ENCODE results near the gene PARD3B. TPM values are rescaled to one million over a fixed set of nuclear protein-coding genes. Genes with fewer than 3 reads are reported as not detected.

Gene PARD3B
- total RNA-seq, 4 donors from 2014 or later = 21.8 to 85.6 (median 36.1) TPM

GRCh38 chr2:204655101-204655500, 109.8 kb downstream of the PARD3B start:
- no peaks in the 10 kb centered on the region for H3K36me3 ChIP-seq
- intact Hi-C loops (cut with DNase I; ENCODE audit: low total_unique reads) = no loop called here

GRCh38 chr2:204655626-204656025, 110.4 kb downstream of the PARD3B start:
- H3K27me3 ChIP-seq = no peaks in the 10 kb centered on the region
- intact Hi-C loops (cut with DNase I; ENCODE audit: low total_unique reads) = no loop called here
- no peaks in the 10 kb centered on the region for H3K4me1 ChIP-seq
- H3K4me3 ChIP-seq = no peak overlapping the region
- no peak for TF ChIP-seq CTCF (IDR thresholded peaks at IDR 0.05)
- no peak for TF ChIP-seq POLR2A (IDR thresholded peaks at IDR 0.05)
- H3K9me3 ChIP-seq = no peaks in the 10 kb centered on the region
- no peak for DNase-seq
- no peak overlapping the region for H3K27ac ChIP-seq
- H3K36me3 ChIP-seq = no peaks in the 10 kb centered on the region

More at GRCh38 chr2:204655101-204655500, 109.8 kb downstream of the PARD3B start:
- H3K4me3 ChIP-seq = no peak overlapping the region
- no peak overlapping the region for H3K27ac ChIP-seq
- no peak for DNase-seq
- TF ChIP-seq POLR2A (IDR thresholded peaks at IDR 0.05) (no peak), CTCF (IDR thresholded peaks at IDR 0.05) (no peak)
- H3K4me1 ChIP-seq = no peaks in the 10 kb centered on the region
- no peaks in the 10 kb centered on the region for H3K27me3 ChIP-seq
- H3K9me3 ChIP-seq = no peaks in the 10 kb centered on the region

- Histone ChIP-seq H3K27ac (no peak overlapping the region), H3K9me3 (no peaks in the 10 kb centered on the region), H3K4me3 (no peak overlapping the region), H3K36me3 (no peaks in the 10 kb centered on the region), H3K4me1 (no peaks in the 10 kb centered on the region), H3K27me3 (no peaks in the 10 kb centered on the region)
- intact Hi-C loops (cut with DNase I; ENCODE audit: low total_unique reads) = no loop called here
- TF ChIP-seq CTCF (IDR thresholded peaks at IDR 0.05) = no peak
- no peak for TF ChIP-seq POLR2A (IDR thresholded peaks at IDR 0.05)
- no peak for DNase-seq
These were observed 111.7 kb downstream of the PARD3B start for GRCh38 chr2:204657024-204657423.

- no peaks in the 10 kb centered on the region for H3K4me1 ChIP-seq
- H3K27ac ChIP-seq = no peak overlapping the region
- TF ChIP-seq CTCF (IDR thresholded peaks at IDR 0.05) (no peak), POLR2A (IDR thresholded peaks at IDR 0.05) (no peak)
- H3K27me3 ChIP-seq = no peaks in the 10 kb centered on the region
- DNase-seq = no peak
- H3K36me3 ChIP-seq = no peaks in the 10 kb centered on the region
- intact Hi-C loops (cut with DNase I; ENCODE audit: low total_unique reads) = no loop called here
- no peaks in the 10 kb centered on the region for H3K9me3 ChIP-seq
- H3K4me3 ChIP-seq = no peak overlapping the region
These were observed 117.7 kb downstream of the PARD3B start for GRCh38 chr2:204662956-204663355.

GRCh38 chr2:204663816-204664425, 118.6 kb downstream of the PARD3B start:
- DNase-seq = no peak
- Histone ChIP-seq H3K27ac (no peak overlapping the region), H3K27me3 (no peaks in the 10 kb centered on the region), H3K4me3 (no peak overlapping the region), H3K36me3 (no peaks in the 10 kb centered on the region), H3K4me1 (no peaks in the 10 kb centered on the region), H3K9me3 (no peaks in the 10 kb centered on the region)
- intact Hi-C loops (cut with DNase I; ENCODE audit: low total_unique reads) = no loop called here
- TF ChIP-seq POLR2A (IDR thresholded peaks at IDR 0.05) (no peak), CTCF (IDR thresholded peaks at IDR 0.05) (no peak)
